ENCODE data around the gene EZR.
A peak's percentile ranks its signal among the peaks of the same experiment; 100 is the strongest.

Gene EZR

GRCh38 chr6:158780988-158781691 lies 38.0 kb downstream of the EZR start:
- 93% methylated on average over 11 of the region's 11 CpGs for WGBS
- peaks cover 5% of the 10 kb centered on the region for H3K4me1 ChIP-seq (ENCODE audit: insufficient read depth, low read length)
- H3K27me3 ChIP-seq (ENCODE audit: insufficient read depth, low read length): no peaks in the 10 kb centered on the region
- no peaks in the 10 kb centered on the region for H3K9me3 ChIP-seq (ENCODE audit: insufficient read depth, low read depth, low read length)
- H3K27ac ChIP-seq (ENCODE audit: low read depth, low read length): peak overlapping the region; percentile 24; the same call in 1 of the 2 replicates
- H3K36me3 ChIP-seq (ENCODE audit: insufficient read depth, low read length): peaks cover 98% of the 10 kb centered on the region
- H3K4me3 ChIP-seq (ENCODE audit: low read length): no peak overlapping the region
- no peak overlapping the region for H3K9ac ChIP-seq (ENCODE audit: low read depth, low read length)

GRCh38 chr6:158780246-158780884 lies 38.8 kb downstream of the EZR start:
- Histone ChIP-seq H3K4me1 (ENCODE audit: insufficient read depth, low read length) (peaks cover 5% of the 10 kb centered on the region), H3K36me3 (ENCODE audit: insufficient read depth, low read length) (peaks cover 98% of the 10 kb centered on the region), H3K9ac (ENCODE audit: low read depth, low read length) (no peak overlapping the region), H3K27me3 (ENCODE audit: insufficient read depth, low read length) (no peaks in the 10 kb centered on the region), H3K27ac (ENCODE audit: low read depth, low read length) (no peak overlapping the region; the same call in 1 of the 2 replicates), H3K4me3 (ENCODE audit: low read length) (no peak overlapping the region), H3K9me3 (ENCODE audit: insufficient read depth, low read depth, low read length) (no peaks in the 10 kb centered on the region)
- 97% methylated on average over 7 of the region's 7 CpGs for WGBS

GRCh38 chr6:158778005-158778527 lies 41.1 kb downstream of the EZR start:
- 88% methylated on average over 6 of the region's 6 CpGs for WGBS
- peaks cover 5% of the 10 kb centered on the region for H3K4me1 ChIP-seq (ENCODE audit: insufficient read depth, low read length)
- no peaks in the 10 kb centered on the region for H3K27me3 ChIP-seq (ENCODE audit: insufficient read depth, low read length)
- no peak overlapping the region for H3K4me3 ChIP-seq (ENCODE audit: low read length)
- no peaks in the 10 kb centered on the region for H3K9me3 ChIP-seq (ENCODE audit: insufficient read depth, low read depth, low read length)
- no peak overlapping the region for H3K9ac ChIP-seq (ENCODE audit: low read depth, low read length)
- no peak overlapping the region for H3K27ac ChIP-seq (ENCODE audit: low read depth, low read length)
- peaks cover 98% of the 10 kb centered on the region for H3K36me3 ChIP-seq (ENCODE audit: insufficient read depth, low read length)

DNA sequence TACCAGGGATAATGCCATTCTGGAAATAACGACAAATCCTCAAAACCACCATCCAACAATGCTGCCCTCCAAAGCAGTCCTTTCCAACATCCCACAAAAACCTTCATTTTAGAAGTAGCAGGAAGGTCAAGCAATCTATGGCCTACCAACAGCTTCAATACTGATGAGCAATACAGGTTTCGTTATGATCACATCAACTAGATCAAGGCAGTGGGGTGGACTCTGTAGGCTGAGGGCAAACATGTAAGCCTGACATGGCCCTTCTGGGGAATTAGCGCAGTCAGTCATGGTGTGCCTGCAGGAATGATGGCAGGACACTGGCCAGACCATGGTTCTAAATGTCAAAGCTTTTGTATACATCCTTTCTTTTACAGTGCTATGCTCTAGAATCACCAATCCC lies 41.7 kb downstream of the EZR start:
- WGBS: 98% methylated on average over 3 of the region's 3 CpGs
- H3K36me3 ChIP-seq (ENCODE audit: insufficient read depth, low read length): peaks cover 98% of the 10 kb centered on the region

DNA sequence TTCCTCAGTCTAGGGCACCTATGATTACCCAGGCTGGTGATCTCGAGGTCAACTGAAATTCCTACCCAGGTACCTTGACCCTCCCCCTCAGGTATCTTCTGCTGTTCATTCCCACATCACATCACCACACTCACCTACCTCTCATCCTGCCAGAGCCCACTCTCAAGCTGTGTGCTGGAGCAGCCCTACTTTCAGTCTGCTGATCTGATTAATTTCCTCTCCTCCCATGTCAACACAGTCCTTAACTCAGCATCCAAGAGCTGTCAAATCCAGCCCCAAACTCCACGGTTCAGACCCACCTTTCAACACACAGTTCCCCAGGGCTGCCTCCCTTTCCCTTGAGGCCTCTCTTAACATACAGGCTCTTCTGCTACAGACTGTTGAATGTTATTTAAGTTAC lies 42.4 kb downstream of the EZR start:
- peaks cover 5% of the 10 kb centered on the region for H3K4me1 ChIP-seq (ENCODE audit: insufficient read depth, low read length)
- no peaks in the 10 kb centered on the region for H3K9me3 ChIP-seq (ENCODE audit: insufficient read depth, low read depth, low read length)
- H3K36me3 ChIP-seq (ENCODE audit: insufficient read depth, low read length): peaks cover 98% of the 10 kb centered on the region
- 88% methylated on average over 2 of the region's 2 CpGs for WGBS
- H3K27ac ChIP-seq (ENCODE audit: low read depth, low read length): no peak overlapping the region
- no peak overlapping the region for H3K4me3 ChIP-seq (ENCODE audit: low read length)
- H3K9ac ChIP-seq (ENCODE audit: low read depth, low read length): no peak overlapping the region
- H3K27me3 ChIP-seq (ENCODE audit: insufficient read depth, low read length): no peaks in the 10 kb centered on the region

More for the DNA sequence above, 41.7 kb downstream of the EZR start:
- no peak overlapping the region for H3K9ac ChIP-seq (ENCODE audit: low read depth, low read length)
- H3K4me1 ChIP-seq (ENCODE audit: insufficient read depth, low read length): peaks cover 5% of the 10 kb centered on the region
- no peaks in the 10 kb centered on the region for H3K27me3 ChIP-seq (ENCODE audit: insufficient read depth, low read length)
- no peak overlapping the region for H3K4me3 ChIP-seq (ENCODE audit: low read length)
- H3K27ac ChIP-seq (ENCODE audit: low read depth, low read length): no peak overlapping the region
- H3K9me3 ChIP-seq (ENCODE audit: insufficient read depth, low read depth, low read length): no peaks in the 10 kb centered on the region

GRCh38 chr6:158775832-158776231 lies 43.3 kb downstream of the EZR start:
- 95% methylated on average over 5 of the region's 5 CpGs for WGBS
- Histone ChIP-seq H3K36me3 (ENCODE audit: insufficient read depth, low read length) (peaks cover 98% of the 10 kb centered on the region), H3K27ac (ENCODE audit: low read depth, low read length) (no peak overlapping the region), H3K4me1 (ENCODE audit: insufficient read depth, low read length) (peaks cover under 1% of the 10 kb centered on the region; the same call in 1 of the 2 replicates), H3K27me3 (ENCODE audit: insufficient read depth, low read length) (no peaks in the 10 kb centered on the region), H3K4me3 (ENCODE audit: low read length) (no peak overlapping the region), H3K9ac (ENCODE audit: low read depth, low read length) (no peak overlapping the region), H3K9me3 (ENCODE audit: insufficient read depth, low read depth, low read length) (no peaks in the 10 kb centered on the region)

- no peak overlapping the region for H3K9ac ChIP-seq (ENCODE audit: low read depth, low read length)
- no peak overlapping the region; the same call in 1 of the 2 replicates for H3K27ac ChIP-seq (ENCODE audit: low read depth, low read length)
- no peaks in the 10 kb centered on the region for H3K4me1 ChIP-seq (ENCODE audit: insufficient read depth, low read length)
- peaks cover 98% of the 10 kb centered on the region for H3K36me3 ChIP-seq (ENCODE audit: insufficient read depth, low read length)
- 94% methylated on average over 17 of the region's 17 CpGs for WGBS
- H3K27me3 ChIP-seq (ENCODE audit: insufficient read depth, low read length): no peaks in the 10 kb centered on the region
- no peak overlapping the region for H3K4me3 ChIP-seq (ENCODE audit: low read length)
- no peaks in the 10 kb centered on the region for H3K9me3 ChIP-seq (ENCODE audit: insufficient read depth, low read depth, low read length)
Measured at GRCh38 chr6:158774717-158775449, 44.3 kb downstream of the EZR start.

DNA sequence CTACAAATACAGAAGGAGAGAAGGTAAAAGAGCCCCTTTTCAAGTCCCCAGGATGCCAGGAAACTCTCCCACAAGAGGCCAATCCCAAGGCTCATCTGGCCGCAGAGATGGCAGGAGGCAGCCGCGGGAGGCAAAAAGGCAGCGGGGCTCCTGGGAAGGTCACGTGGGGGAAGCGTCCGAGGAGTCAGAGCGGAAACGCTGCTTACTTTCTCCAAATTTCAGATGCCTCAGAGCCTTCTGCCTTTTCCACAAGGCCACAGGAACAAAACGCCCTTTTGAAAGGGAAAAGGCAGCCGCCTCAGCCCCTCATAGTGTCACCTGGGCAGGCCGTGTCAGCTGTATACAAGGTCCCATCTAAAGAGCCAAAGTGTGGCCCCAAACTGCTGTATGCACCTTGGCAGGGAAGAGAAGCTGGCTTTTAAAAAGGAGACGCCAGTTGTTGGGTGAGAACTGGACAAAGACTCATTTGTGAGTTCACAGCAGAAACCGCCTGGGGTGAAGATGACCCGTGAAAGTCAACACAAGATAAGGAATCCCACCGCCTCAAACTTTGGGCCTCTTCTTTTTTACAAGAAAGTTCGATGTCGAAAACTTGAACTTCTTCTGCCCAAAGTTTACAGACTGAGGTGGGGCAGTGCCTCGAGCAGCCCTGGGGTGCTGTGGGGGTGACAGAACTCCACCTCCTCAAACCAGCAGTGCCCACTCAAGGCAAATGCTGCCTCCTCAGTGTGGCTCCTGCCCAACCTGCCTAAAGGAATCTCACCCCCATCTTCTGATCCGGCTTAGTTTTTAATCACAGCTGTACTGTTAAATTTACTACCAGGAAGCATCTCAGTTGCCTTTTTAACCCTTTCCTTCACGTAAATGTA lies 45.4 kb downstream of the EZR start:
- H3K36me3 ChIP-seq (ENCODE audit: insufficient read depth, low read length): peaks cover 100% of the 10 kb centered on the region
- WGBS: 87% methylated on average over 21 of the region's 21 CpGs
- H3K4me1 ChIP-seq (ENCODE audit: insufficient read depth, low read length): no peaks in the 10 kb centered on the region
- no peaks in the 10 kb centered on the region for H3K9me3 ChIP-seq (ENCODE audit: insufficient read depth, low read depth, low read length)
- peak overlapping the region; percentile 39 for H3K27ac ChIP-seq (ENCODE audit: low read depth, low read length)
- H3K9ac ChIP-seq (ENCODE audit: low read depth, low read length): peak overlapping the region; percentile 5; the same call in 1 of the 2 replicates
- H3K4me3 ChIP-seq (ENCODE audit: low read length): no peak overlapping the region
- no peaks in the 10 kb centered on the region for H3K27me3 ChIP-seq (ENCODE audit: insufficient read depth, low read length)

DNA sequence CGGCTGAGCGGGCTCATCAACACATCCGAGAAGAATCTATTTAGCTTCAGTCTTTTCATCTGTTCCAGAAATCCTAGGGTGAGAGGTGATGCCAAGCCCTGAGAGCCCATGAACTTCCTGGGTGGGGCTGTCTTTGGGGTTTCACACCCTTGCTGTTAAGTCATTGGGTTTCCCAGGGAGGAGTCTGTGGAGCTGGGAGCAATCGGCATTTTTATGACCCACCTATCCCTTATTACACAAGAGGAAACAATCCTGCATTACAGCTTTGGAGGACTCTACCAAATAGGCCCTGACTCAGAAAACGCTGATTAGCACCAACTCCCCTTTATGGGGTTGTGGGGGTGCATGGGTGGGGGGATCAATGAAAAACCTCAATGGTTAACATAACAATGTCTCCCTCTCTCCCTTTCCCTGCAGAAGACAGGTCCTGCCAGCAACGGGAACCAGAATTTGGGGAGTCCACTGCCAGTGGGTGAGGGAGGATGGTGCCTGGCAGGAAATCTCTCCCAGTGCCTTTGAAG lies 46.3 kb downstream of the EZR start:
- Histone ChIP-seq H3K9ac (ENCODE audit: low read depth, low read length) (no peak overlapping the region), H3K36me3 (ENCODE audit: insufficient read depth, low read length) (peaks cover 100% of the 10 kb centered on the region), H3K4me3 (ENCODE audit: low read length) (no peak overlapping the region), H3K27ac (ENCODE audit: low read depth, low read length) (peak overlapping the region; percentile 41), H3K27me3 (ENCODE audit: insufficient read depth, low read length) (no peaks in the 10 kb centered on the region), H3K4me1 (ENCODE audit: insufficient read depth, low read length) (no peaks in the 10 kb centered on the region), H3K9me3 (ENCODE audit: insufficient read depth, low read depth, low read length) (no peaks in the 10 kb centered on the region)
- WGBS: 81% methylated on average over 5 of the region's 6 CpGs

GRCh38 chr6:158772172-158772571 lies 47.0 kb downstream of the EZR start:
- Histone ChIP-seq H3K9me3 (ENCODE audit: insufficient read depth, low read depth, low read length) (no peaks in the 10 kb centered on the region), H3K36me3 (ENCODE audit: insufficient read depth, low read length) (peaks cover 100% of the 10 kb centered on the region), H3K4me3 (ENCODE audit: low read length) (no peak overlapping the region), H3K9ac (ENCODE audit: low read depth, low read length) (no peak overlapping the region), H3K4me1 (ENCODE audit: insufficient read depth, low read length) (no peaks in the 10 kb centered on the region), H3K27ac (ENCODE audit: low read depth, low read length) (no peak overlapping the region), H3K27me3 (ENCODE audit: insufficient read depth, low read length) (no peaks in the 10 kb centered on the region)
- WGBS: 97% methylated on average over 11 of the region's 11 CpGs

Measured in HUES64 (cell line).